HCT116 (cell line): ENCODE results near the gene INF2. TPM values are rescaled to one million over a fixed set of nuclear protein-coding genes. Genes with fewer than 3 reads are reported as not detected.
"Not testable (repeated sequence)": the region's sequence is repeated elsewhere in the genome, so short reads cannot be mapped to it uniquely, and the experiment has no call there.

Experiments
- ATAC-seq: fragments of 200-7000 bp; cut with Tn5 transposase; 2 replicates; pipeline ENCODE4 v1.9.1; 2020; ENCODE audit warnings: mild to moderate bottlenecking, moderate library complexity
- BruUV-seq: library from RNA; stranded (reverse); fragments of 400-500 nt; replicated peaks from 2 replicates; lab custom pipeline; 2021; lab: Mats Ljungman, UMichigan
- CTCF ChIA-PET: fragments of 300-600 bp; sonication (Branson Sonifier 250); formaldehyde crosslinking; loops from one replicate; lab custom pipeline; 2021; ENCODE audit warnings: antibody characterized with exemption; lab: Charles Lee
- POLR2A ChIA-PET: fragments of 300-600, 350-600 bp; sonication (Branson Sonifier 250); formaldehyde crosslinking; loops from one replicate; lab custom pipeline; 2021; ENCODE audit warnings: antibody characterized with exemption; lab: Charles Lee
- RAD21 ChIA-PET, 2 experiments: fragments of 300-600 bp; sonication (Branson Sonifier 250); formaldehyde crosslinking; loops; one replicate each; lab custom pipeline; 2023; ENCODE audit warnings: low total read pairs in 2 of 2; ENCODE audit not compliant: uncharacterized antibody in 2 of 2, unreplicated experiment in 2 of 2, low non-redundant PET in 1 of 2; lab: Charles Lee
- DNase-seq: peaks from one replicate; pipeline ENCODE4 v3.0.0-alpha.2; 2010; ENCODE audit warnings: low read depth, low spot score
- H2AFZ ChIP-seq: fragments of 200-600 bp; shearing (Covaris generic), sonication (generic); 2 replicates; pipeline ENCODE4 v1.6.1; 2017; ENCODE audit warnings: low read depth, mixed run types, mixed read lengths, antibody characterized with exemption, low read length; ENCODE audit not compliant: poor library complexity, severe bottlenecking
- H3K27ac ChIP-seq: 2 replicates; pipeline ENCODE4 v1.5.1; 2012; ENCODE audit warnings: low read depth, low read length
- H3K27me3 ChIP-seq: fragments of 200-600 bp; sonication (generic); 2 replicates; pipeline ENCODE4 v1.6.1; 2016; ENCODE audit warnings: mixed run types, low read length, mixed read lengths; ENCODE audit not compliant: insufficient read depth
- H3K36me3 ChIP-seq, 2 experiments: fragments of 200-500 bp in 1 of 2; fragments of 200-600 bp in 1 of 2; sonication (Bioruptor generic) in 1 of 2; sonication (generic) in 1 of 2; 2 replicates each; pipeline versions ENCODE4 v1.5.1 to v1.6.1; 2014 to 2016; ENCODE audit warnings: low read length in 2 of 2, inconsistent platforms in 1 of 2, mixed read lengths in 1 of 2, mixed run types in 1 of 2; ENCODE audit not compliant: insufficient read depth in 2 of 2, control insufficient read depth in 1 of 2
- H3K4me1 ChIP-seq, 2 experiments: fragments of 200-600 bp in 1 of 2; sonication (generic) in 1 of 2; 2 replicates each; pipeline versions ENCODE4 v1.5.1 to v1.6.1; 2012 to 2017; ENCODE audit warnings: low read length in 2 of 2, inconsistent platforms in 1 of 2, mild to moderate bottlenecking in 1 of 2, mixed read lengths in 1 of 2, mixed run types in 1 of 2, moderate library complexity in 1 of 2; ENCODE audit not compliant: insufficient read depth in 2 of 2, control insufficient read depth in 1 of 2
- H3K4me2 ChIP-seq: fragments of 200-600 bp; sonication (generic); 2 replicates; pipeline ENCODE4 v1.6.1; 2017; ENCODE audit warnings: mixed run types, low read length, mixed read lengths
- H3K4me3 ChIP-seq, 2 experiments: fragments of 200-600 bp in 1 of 2; sonication (generic) in 1 of 2; replicated peaks in 1 of 2; 2 replicates each; pipeline ENCODE4 v1.5.1; 2011 to 2016; ENCODE audit warnings: low read length in 2 of 2, control low read depth in 1 of 2, low read depth in 1 of 2, mild to moderate bottlenecking in 1 of 2, mixed read lengths in 1 of 2, mixed run types in 1 of 2
- H3K79me2 ChIP-seq: fragments of 200-600 bp; sonication (generic); 2 replicates; pipeline ENCODE4 v1.6.1; 2017; ENCODE audit warnings: mild to moderate bottlenecking, mixed run types, low read length, moderate library complexity, mixed read lengths; ENCODE audit not compliant: insufficient read depth
- H3K9ac ChIP-seq: fragments of 200-600 bp; sonication (generic); 2 replicates; pipeline ENCODE4 v1.6.1; 2016; ENCODE audit warnings: low read length, mixed read lengths
- H3K9me2 ChIP-seq: fragments of 200-600 bp; sonication (generic), shearing (Covaris generic); 2 replicates; pipeline ENCODE4 v1.6.1; 2017; ENCODE audit warnings: mixed run types, mild to moderate bottlenecking, moderate library complexity; ENCODE audit not compliant: insufficient read depth
- H3K9me3 ChIP-seq, 2 experiments: fragments of 200-500 bp in 1 of 2; fragments of 200-600 bp in 1 of 2; sonication (Bioruptor generic) in 1 of 2; sonication (generic) in 1 of 2; 2 replicates each; pipeline ENCODE4 v1.6.1; 2014 to 2017; ENCODE audit warnings: low read length in 2 of 2, mixed read lengths in 2 of 2, inconsistent platforms in 1 of 2, low read depth in 1 of 2, mild to moderate bottlenecking in 1 of 2, mixed run types in 1 of 2, moderate library complexity in 1 of 2; ENCODE audit not compliant: control insufficient read depth in 1 of 2, insufficient read depth in 1 of 2
- H4K20me1 ChIP-seq: fragments of 200-600 bp; sonication (generic), shearing (Covaris generic); 2 replicates; pipeline ENCODE4 v1.6.1; 2017; ENCODE audit warnings: mixed run types, mild to moderate bottlenecking, moderate library complexity; ENCODE audit not compliant: insufficient read depth
- CEBPB ChIP-seq: IDR thresholded peaks from 2 replicates; pipeline ENCODE4 v1.6.1; 2012; ENCODE audit warnings: low read depth
- EZH2phosphoT487 ChIP-seq: fragments of 200-600 bp; IDR thresholded peaks from 2 replicates; pipeline ENCODE4 v1.6.1; 2018; ENCODE audit warnings: antibody characterized with exemption, borderline replicate concordance
- FOSL1 ChIP-seq: IDR thresholded peaks from 2 replicates; pipeline ENCODE4 v1.6.1; 2012; ENCODE audit warnings: low read depth
- SIN3A ChIP-seq: IDR thresholded peaks from 2 replicates; pipeline ENCODE4 v1.6.1; 2012; ENCODE audit warnings: low read depth
- SP1 ChIP-seq: IDR thresholded peaks from 2 replicates; pipeline ENCODE4 v1.6.1; 2012; ENCODE audit warnings: low read depth
- TCF7L2 ChIP-seq: IDR thresholded peaks from 2 replicates; pipeline ENCODE4 v1.7.0; 2011; ENCODE audit warnings: borderline replicate concordance, inconsistent platforms; ENCODE audit not compliant: insufficient read depth, insufficient read length; ENCODE audit errors: extremely low read depth
- intact Hi-C: fragments of 100-400 bp; cut with micrococcal nuclease; formaldehyde crosslinking; loops from 2 replicates; pipeline ENCODE4 v1.10.0; 2022
- total RNA-seq: library from RNA; stranded (reverse); gene quantifications from one replicate; pipeline ENCODE4 v1.2.1, GENCODE V29; 2021; ENCODE audit not compliant: unreplicated experiment

INF2 gene
- total RNA-seq, 1 experiment from 2014 or later, result 95.8 TPM

- ChIA-PET POLR2A (no interaction called here), CTCF (no interaction called here), RAD21 (no interaction called here)
- Histone ChIP-seq H2AFZ (no peak overlapping the region), H3K4me2 (no peak overlapping the region), H3K27me3 (no peaks in the 10 kb centered on the region), H4K20me1 (no peaks in the 10 kb centered on the region), H3K9ac (no peak overlapping the region), H3K4me3 (no peak overlapping the region), H3K27ac (no peak overlapping the region), H3K79me2 (no peaks in the 10 kb centered on the region), H3K4me1 (peaks cover 0 to 10% of the 10 kb centered on the region in 2 experiments; a peak in 1 of 4 replicates), H3K9me2 (no peaks in the 10 kb centered on the region), H3K36me3 (no peaks in the 10 kb centered on the region), H3K9me3 (peaks cover 8 to 26% of the 10 kb centered on the region in 2 experiments; a peak in 2 of 4 replicates)
- ATAC-seq (no peak), DNase-seq (no peak)
- BruUV-seq, result no TSS peak
- TF ChIP-seq TCF7L2, result no peak
- TF ChIP-seq EZH2phosphoT487, result no peak
- TF ChIP-seq SIN3A, result no peak
- TF ChIP-seq SP1, result no peak
- no peak for TF ChIP-seq FOSL1
- no peak for TF ChIP-seq CEBPB
- intact Hi-C loops, result no loop called here
Observed at GRCh38 chr14:104652386-104652785, 37.0 kb upstream of the INF2 start.

- H3K4me3 ChIP-seq, H3K9me2 ChIP-seq, RAD21 ChIA-PET, POLR2A ChIA-PET, intact Hi-C loops, H4K20me1 ChIP-seq, H3K27ac ChIP-seq, ATAC-seq, DNase-seq, H3K4me2 ChIP-seq, H3K79me2 ChIP-seq, H3K9ac ChIP-seq, H3K4me1 ChIP-seq, H3K36me3 ChIP-seq, CTCF ChIA-PET, H3K27me3 ChIP-seq, H2AFZ ChIP-seq, BruUV-seq: not testable (repeated sequence)
- H3K9me3 ChIP-seq, result peaks cover 8 to 26% of the 10 kb centered on the region in 2 experiments; a peak in 2 of 4 replicates
Observed at GRCh38 chr14:104653130-104653920, 36.1 kb upstream of the INF2 start.
